Hematopoietic multipotent progenitor cell treated with erythropoietin and hydrocortisone succinate and interleukin-3 and kit ligand, for 17 days (in vitro differentiated cells): Measurements from ENCODE around the gene NDUFA3.
A peak's percentile ranks its signal among the peaks of the same experiment; 100 is the strongest.

Experiments used
- DNase-seq: peaks from one replicate; pipeline ENCODE4 v3.0.0-alpha.2; 2015; ENCODE audit warnings: low spot score

Gene NDUFA3

DNA sequence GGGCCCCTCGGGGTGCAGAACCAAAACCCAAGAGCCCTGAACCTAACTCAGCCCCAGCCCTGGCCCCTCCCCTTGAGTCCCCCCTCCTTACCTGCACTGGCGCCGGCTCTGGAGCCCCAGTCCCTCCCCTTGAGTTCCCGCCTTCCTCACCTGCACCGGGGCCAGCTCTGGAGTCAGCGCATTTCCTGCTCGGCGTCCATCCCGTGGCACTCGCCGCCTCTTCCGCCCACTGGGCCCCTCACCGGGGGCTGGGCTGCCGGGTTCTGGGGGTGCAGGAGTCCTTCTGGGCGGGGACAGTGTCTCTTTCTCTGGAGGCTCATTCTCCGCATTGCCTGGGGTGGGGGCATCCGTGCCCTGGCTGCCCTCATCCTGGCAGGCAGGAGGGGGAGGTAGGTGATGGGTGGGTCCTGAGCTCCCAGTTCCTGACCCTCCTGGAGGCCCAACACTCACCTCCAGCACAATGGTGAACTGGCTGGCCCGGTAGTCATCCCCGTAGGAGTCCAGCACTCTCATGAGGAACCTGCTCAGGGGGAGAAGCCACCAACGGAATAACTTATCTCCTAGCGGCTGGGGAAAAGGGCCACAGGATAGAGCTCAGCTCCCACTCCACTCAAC, 5.3 kb downstream of the NDUFA3 start:
- DNase-seq: no peak

- no peak for DNase-seq
Measured at GRCh38 chr19:54108496-54108895, 5.8 kb downstream of the NDUFA3 start.

- DNase-seq: no peak
Measured at GRCh38 chr19:54109651-54110050, 7.0 kb downstream of the NDUFA3 start.

GRCh38 chr19:54114340-54115108, 11.9 kb downstream of the NDUFA3 start:
- DNase-seq: no peak

GRCh38 chr19:54115109-54116063, 12.7 kb downstream of the NDUFA3 start, which contains the start of the genes PRPF31 and TFPT:
PRPF31 (plus strand) TSS chr19:54115754; CDS start chr19:54118279, 2,525 bp downstream.
TFPT (minus strand) TSS chr19:54115657; CDS start chr19:54115269, 388 bp downstream.
- DNase-seq: peak; percentile 99

GRCh38 chr19:54121259-54121658, 18.6 kb downstream of the NDUFA3 start:
- DNase-seq: no peak

DNA sequence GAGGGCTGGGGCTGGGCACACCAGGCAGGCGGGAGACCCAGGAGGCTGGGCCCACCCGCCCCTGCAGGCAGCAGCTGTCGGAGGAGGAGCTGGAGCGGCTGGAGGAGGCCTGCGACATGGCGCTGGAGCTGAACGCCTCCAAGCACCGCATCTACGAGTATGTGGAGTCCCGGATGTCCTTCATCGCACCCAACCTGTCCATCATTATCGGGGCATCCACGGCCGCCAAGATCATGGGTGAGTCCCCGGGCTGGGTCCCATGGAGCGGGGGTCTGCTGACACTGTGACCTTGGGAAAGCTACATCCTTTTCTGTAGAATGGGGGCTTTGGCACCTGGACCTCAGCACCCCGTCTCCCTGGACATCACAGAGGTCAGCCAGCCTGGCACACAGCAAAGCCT, 21.0 kb downstream of the NDUFA3 start:
- no peak for DNase-seq

- no peak for DNase-seq
Measured at GRCh38 chr19:54124393-54124792, 21.7 kb downstream of the NDUFA3 start.

GRCh38 chr19:54125713-54126112, 23.1 kb downstream of the NDUFA3 start:
- DNase-seq: no peak

DNA sequence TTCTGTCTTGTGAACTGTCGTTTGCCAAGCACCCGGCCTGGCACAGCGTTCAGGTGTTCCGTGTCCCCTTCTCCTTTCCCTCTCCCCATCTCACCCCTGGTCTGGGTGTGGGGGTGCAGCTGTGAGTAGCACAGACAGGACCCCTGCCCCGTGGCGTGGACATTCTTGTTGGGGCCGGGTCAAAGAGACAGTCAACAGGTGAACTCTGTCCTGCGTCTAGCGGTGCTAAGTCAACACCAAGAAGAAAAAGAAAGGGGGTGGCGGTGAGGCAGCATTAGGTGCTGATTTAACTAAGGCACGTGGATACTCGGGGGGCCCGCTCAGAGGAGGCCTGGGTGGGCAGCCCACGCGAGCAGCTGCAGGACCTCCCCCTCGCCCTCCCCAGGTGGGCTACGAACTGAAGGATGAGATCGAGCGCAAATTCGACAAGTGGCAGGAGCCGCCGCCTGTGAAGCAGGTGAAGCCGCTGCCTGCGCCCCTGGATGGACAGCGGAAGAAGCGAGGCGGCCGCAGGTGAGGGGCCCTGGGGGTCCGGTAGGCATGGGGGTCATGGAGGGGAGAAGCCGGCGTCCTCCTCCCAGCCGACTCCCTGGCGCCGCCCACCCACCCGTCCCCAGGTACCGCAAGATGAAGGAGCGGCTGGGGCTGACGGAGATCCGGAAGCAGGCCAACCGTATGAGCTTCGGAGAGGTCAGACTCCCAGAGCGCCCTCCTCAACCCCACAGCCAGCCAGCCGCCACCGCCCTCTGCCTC, 25.2 kb downstream of the NDUFA3 start:
- no peak for DNase-seq

DNA sequence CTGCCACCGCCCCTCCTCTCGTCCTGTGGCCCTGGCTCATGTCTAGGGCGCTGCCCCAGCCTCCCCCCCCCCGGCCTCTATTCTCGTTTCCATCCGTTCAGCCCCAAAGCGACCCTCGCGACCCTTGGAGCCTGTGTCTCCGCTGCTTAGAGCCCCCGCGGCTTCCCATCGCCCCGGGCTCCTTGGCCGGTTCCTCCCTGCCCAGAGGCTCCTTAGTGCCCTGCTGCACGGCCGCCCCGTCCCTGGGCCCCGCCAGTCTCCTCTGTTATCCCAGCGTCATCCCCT, 25.7 kb downstream of the NDUFA3 start:
- no peak for DNase-seq

DNA sequence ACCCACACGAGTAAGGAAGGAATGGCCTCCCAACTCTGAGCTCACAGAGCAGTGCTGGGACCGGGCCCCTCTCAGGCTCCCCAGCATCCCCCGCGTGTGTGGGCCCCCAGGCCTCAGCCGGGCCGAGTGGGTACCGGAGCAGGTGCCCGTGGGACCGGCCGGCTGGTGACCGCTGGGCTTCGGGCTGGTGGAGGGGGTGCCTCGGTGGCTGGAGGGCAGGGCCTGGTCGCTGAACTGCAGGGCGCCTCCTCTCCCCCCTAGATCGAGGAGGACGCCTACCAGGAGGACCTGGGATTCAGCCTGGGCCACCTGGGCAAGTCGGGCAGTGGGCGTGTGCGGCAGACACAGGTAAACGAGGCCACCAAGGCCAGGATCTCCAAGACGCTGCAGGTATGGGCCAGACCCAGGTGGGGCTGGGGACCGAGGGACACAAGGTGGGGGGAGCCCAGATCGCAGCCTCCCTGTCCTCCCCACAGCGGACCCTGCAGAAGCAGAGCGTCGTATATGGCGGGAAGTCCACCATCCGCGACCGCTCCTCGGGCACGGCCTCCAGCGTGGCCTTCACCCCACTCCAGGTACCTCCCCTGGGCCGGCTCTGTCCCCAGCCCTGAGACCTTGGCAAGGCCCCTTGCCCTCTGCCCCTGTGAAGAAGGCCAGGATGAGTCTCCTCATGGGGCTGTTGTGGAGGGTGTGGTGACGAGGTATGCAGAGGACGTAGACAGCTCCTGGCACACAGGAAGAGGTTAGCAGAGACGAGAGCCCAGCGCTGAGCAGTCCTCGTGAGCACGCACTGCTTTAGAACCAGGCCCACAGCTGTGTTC, 26.4 kb downstream of the NDUFA3 start:
- no peak for DNase-seq

- DNase-seq: no peak
Measured at GRCh38 chr19:54129617-54129996, 27.0 kb downstream of the NDUFA3 start.

DNA sequence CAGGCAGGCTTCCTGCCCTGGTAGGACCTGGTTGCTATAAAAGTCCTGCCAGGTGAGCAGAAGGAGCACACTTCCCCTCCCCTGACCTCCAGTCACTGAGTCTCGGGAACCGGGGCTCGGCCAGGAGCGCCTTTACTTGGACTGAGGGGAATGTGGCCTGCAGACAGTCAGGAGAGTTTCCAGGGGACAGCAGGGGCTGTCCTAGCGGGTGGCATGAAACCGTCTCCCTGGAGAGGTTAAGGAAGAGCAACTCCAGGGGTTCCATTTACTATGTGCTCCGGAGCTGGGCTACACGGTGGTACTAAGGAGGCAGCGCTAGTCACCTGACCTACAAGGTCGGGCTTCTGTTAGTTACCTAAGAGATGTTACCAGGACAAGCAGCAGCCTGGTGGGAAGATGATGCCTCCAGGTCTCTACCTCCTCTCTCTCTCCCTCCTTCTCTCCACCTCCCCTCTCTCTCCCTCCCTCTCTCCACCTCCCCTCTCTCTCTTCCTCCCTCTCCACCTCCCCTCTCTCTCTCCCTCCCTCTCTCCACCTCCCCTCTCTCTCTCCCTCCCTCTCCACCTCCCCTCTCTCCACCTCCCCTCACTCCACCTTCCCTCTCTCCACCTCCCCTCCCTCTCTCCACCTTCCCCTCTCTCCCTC, 30.8 kb downstream of the NDUFA3 start:
- peak; percentile 57 for DNase-seq

DNA sequence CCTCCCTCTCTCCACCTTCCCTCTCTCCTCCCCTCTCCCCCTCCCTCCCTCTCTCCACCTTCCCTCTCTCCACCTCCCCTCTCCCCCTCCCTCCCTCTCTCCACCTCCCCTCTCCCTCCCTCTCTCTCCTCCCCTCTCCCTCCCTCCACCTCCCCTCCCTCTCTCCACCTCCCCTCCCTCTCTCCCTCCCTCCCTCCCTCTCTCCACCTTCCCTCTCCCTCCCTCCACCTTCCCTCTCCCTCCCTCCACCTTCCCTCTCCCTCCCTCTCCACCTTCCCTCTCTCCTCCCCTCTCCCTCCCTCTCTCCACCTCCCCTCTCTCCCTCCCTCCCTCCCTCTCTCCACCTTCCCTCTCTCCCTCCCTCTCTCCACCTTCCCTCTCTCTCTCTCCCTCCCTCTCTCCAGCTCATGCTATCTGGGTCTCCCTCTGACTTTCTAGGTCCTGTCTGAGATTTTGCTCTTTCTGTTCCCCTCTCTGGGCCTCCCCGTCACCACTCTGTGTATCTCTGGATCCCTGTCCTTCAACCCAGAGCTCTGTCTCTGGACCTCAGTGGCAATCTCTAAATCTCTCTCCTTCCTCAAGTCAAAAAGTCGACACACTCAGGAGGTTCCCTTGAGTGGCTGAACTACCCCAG, 31.4 kb downstream of the NDUFA3 start:
- no peak for DNase-seq

- DNase-seq: no peak
Measured at GRCh38 chr19:54136086-54136863, 33.6 kb downstream of the NDUFA3 start.

DNA sequence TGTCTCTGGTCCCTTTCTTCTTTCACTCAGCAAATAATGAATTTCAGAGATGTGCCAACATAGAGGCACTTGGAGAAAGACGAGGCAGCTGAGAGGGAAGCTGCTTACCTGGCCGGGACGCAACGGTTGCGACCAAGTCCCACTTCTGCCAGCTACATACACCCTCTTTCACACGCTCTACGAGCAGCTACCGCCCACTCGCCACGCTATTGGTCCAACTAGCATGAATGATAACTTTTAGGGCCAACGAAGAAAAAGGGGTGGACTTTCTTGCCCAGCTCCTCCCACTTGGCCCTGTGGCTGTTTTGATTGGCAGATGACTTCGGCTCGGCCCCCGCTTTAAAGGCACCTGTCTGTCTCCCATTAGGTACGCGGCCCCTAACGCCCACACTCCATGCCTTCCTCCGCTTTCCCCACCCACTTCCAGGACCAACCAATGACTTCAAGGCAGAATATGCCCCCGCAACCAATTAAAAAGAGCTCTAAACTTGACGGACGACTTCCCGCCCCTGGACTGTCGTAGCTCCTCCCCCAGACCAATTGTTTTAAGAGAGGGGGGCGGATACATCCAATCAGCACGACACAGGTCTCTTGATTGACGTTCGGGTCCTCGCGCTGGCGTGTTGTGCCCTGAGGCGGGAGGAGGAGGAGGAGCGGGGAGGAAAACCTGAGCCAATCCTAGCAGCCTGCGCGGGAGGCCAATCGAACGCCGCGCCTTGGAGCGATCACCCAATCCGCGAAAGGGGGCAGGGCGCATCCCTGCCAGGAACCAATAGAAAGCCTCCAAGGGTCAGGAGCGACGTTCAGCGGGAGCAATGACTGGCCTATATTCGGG, 34.4 kb downstream of the NDUFA3 start:
- DNase-seq: peak; percentile 100
